SK-N-SH treated with all-trans-retinoic acid at 6 μM for 48 hours (cell line): ENCODE measurements around the gene SH2D2A.

ENCODE experiments used
- ARNTL ChIP-seq: fragments of 450-650 bp; formaldehyde crosslinking; IDR thresholded peaks from 2 replicates; pipeline ENCODE4 v1.5.0; 2020; ENCODE audit warnings: low read depth, mild to moderate bottlenecking, moderate library complexity, borderline replicate concordance
- PATZ1 ChIP-seq: fragments of 250-450 bp; sonication (Bioruptor Pico); IDR thresholded peaks from 2 replicates; pipeline ENCODE4 v1.8.0; 2020; ENCODE audit warnings: mild to moderate bottlenecking, moderate library complexity, borderline replicate concordance
- PPARA ChIP-seq: fragments of 250-450 bp; sonication (Bioruptor Pico); IDR thresholded peaks from 2 replicates; pipeline ENCODE4 v1.5.0; 2020; ENCODE audit warnings: mild to moderate bottlenecking, borderline replicate concordance

- TF ChIP-seq PATZ1 (CRISPR knock-in tag) (no peak), PPARA (CRISPR knock-in tag) (no peak), ARNTL (no peak)
These were observed 28.7 kb upstream of the SH2D2A start for GRCh38 chr1:156845055-156845952.
